Lower leg skin (tissue), 3 donors: ENCODE data around the gene ZNF410.
"Not testable (repeated sequence)": the region's sequence is repeated elsewhere in the genome, so short reads cannot be mapped to it uniquely, and the experiment has no call there.

Experiments used
- CTCF ChIP-seq, 3 donors: fragments of 450-650 bp; IDR thresholded peaks; one replicate each; pipeline ENCODE4 v1.5.1; 2016; ENCODE audit warnings: antibody characterized with exemption in 3 of 3, mild to moderate bottlenecking in 3 of 3, moderate library complexity in 2 of 3
- POLR2A ChIP-seq, 2 donors: fragments of 450-650 bp; IDR thresholded peaks; one replicate each; pipeline ENCODE4 v1.6.1; 2016 to 2017; ENCODE audit warnings: antibody characterized with exemption in 2 of 2, mild to moderate bottlenecking in 1 of 2, moderate library complexity in 1 of 2

GRCh38 chr14:73919457-73919856 lies 32.8 kb downstream of the ZNF410 start:
- TF ChIP-seq CTCF, POLR2A (IDR thresholded peaks at IDR 0.05): not testable (repeated sequence)
